Nephron (organoid): Measurements from ENCODE around the gene MEX3A.
A peak's percentile ranks its signal among the peaks of the same experiment; 100 is the strongest.

Source experiments
- H3K27ac Mint-ChIP-seq, 3 experiments: 2 replicates each; pipeline ENCODE4 v1.8.0; 2020; ENCODE audit warnings: mixed read lengths in 3 of 3, mild to moderate bottlenecking in 2 of 3, moderate library complexity in 1 of 3
- H3K27me3 Mint-ChIP-seq: 2 replicates; pipeline ENCODE4 v1.8.0; 2021; ENCODE audit warnings: low read depth, mild to moderate bottlenecking, moderate library complexity, mixed read lengths
- H3K36me3 Mint-ChIP-seq: 2 replicates; pipeline ENCODE4 v1.8.0; 2020; ENCODE audit warnings: low read depth, mixed read lengths
- H3K4me1 Mint-ChIP-seq: 2 replicates; pipeline ENCODE4 v1.8.0; 2020; ENCODE audit warnings: mixed read lengths
- H3K4me3 Mint-ChIP-seq, 3 experiments: 2 replicates each; pipeline ENCODE4 v1.8.0; 2020; ENCODE audit warnings: mild to moderate bottlenecking in 3 of 3, mixed read lengths in 3 of 3, moderate library complexity in 2 of 3
- H3K9me3 Mint-ChIP-seq: 2 replicates; pipeline ENCODE4 v1.8.0; 2020; ENCODE audit warnings: mixed read lengths
- TF ChIP-seq, protein P1 (sequence below), 3 experiments: fragments of 200-600 bp; sonication (generic); IDR thresholded peaks; one replicate each; pipeline ENCODE4 v1.5.0; 2021; ENCODE audit warnings: antibody characterized with exemption in 3 of 3; ENCODE audit not compliant: unreplicated experiment in 3 of 3

MEX3A gene

DNA sequence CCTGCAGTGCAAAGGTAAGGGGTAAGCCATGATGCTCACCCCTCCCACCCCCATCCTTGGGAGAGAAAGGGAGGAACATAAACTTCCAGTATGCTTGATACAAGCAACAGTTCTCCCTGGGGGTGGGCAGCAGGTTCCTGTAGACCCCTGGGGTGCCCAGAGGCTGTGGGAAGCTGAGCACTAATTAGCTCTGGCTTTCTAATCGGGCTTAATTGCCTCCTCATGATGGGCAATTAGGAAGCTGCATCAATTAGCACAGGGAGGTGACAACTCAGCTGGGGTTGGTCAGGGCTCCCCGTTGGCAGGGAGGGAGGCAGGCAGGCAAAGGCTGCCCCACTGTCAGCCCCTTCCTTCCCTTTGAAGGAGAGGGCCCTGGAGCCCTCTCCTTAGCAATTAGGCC, 16.5 kb upstream of the MEX3A start:
- Mint-ChIP-seq H3K4me3 (no peak overlapping the region), H3K4me1 (peaks cover 58% of the 10 kb centered on the region), H3K36me3 (peaks cover 39% of the 10 kb centered on the region), H3K9me3 (no peaks in the 10 kb centered on the region), H3K27ac (no peak overlapping the region), H3K27me3 (no peaks in the 10 kb centered on the region)
- TF ChIP-seq, protein P1, sequence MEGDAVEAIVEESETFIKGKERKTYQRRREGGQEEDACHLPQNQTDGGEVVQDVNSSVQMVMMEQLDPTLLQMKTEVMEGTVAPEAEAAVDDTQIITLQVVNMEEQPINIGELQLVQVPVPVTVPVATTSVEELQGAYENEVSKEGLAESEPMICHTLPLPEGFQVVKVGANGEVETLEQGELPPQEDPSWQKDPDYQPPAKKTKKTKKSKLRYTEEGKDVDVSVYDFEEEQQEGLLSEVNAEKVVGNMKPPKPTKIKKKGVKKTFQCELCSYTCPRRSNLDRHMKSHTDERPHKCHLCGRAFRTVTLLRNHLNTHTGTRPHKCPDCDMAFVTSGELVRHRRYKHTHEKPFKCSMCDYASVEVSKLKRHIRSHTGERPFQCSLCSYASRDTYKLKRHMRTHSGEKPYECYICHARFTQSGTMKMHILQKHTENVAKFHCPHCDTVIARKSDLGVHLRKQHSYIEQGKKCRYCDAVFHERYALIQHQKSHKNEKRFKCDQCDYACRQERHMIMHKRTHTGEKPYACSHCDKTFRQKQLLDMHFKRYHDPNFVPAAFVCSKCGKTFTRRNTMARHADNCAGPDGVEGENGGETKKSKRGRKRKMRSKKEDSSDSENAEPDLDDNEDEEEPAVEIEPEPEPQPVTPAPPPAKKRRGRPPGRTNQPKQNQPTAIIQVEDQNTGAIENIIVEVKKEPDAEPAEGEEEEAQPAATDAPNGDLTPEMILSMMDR (IDR thresholded peaks at IDR 0.05; ENCODE audit: unreplicated experiment in 3 of 3) = no peak

DNA sequence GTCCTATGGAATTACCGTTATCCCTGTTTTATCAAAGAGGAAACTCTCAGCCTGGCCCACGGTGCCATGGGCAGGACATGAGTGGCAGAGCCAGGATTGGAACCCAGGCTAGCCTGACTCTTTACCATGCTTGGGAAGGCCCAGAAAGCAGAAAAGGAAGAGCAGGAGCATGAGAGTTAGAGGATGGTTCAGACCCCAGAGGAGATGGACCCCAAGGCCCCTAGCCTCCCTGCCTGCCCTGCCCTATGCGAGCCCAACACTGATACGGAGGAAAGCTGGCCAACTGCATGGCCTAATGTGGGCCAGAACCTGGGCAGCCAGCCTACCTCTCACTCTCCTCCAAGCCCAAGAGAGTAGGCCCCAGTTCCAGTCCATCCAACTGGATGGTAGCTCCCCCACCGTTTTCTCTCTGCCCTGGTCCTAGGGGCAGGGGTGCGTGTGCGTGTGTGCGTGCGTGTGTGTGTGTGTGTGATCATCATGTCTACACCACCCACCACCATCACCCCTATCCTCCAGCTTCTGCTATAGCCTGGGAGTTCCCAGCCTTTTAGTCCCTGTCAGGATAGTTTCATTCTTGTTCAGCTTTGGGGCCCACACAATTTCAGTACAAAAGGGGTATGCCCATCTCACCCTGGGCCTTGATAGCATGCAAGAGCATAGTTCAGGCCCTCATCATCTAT, 15.4 kb upstream of the MEX3A start:
- Mint-ChIP-seq H3K9me3 (no peaks in the 10 kb centered on the region), H3K27ac (peak overlapping the region in 1 of 3 experiments; percentile 41), H3K4me1 (peaks cover 46% of the 10 kb centered on the region), H3K4me3 (no peak overlapping the region), H3K36me3 (peaks cover 49% of the 10 kb centered on the region), H3K27me3 (no peaks in the 10 kb centered on the region)
- TF ChIP-seq, protein P1 (IDR thresholded peaks at IDR 0.05; ENCODE audit: unreplicated experiment in 3 of 3) = no peak

DNA sequence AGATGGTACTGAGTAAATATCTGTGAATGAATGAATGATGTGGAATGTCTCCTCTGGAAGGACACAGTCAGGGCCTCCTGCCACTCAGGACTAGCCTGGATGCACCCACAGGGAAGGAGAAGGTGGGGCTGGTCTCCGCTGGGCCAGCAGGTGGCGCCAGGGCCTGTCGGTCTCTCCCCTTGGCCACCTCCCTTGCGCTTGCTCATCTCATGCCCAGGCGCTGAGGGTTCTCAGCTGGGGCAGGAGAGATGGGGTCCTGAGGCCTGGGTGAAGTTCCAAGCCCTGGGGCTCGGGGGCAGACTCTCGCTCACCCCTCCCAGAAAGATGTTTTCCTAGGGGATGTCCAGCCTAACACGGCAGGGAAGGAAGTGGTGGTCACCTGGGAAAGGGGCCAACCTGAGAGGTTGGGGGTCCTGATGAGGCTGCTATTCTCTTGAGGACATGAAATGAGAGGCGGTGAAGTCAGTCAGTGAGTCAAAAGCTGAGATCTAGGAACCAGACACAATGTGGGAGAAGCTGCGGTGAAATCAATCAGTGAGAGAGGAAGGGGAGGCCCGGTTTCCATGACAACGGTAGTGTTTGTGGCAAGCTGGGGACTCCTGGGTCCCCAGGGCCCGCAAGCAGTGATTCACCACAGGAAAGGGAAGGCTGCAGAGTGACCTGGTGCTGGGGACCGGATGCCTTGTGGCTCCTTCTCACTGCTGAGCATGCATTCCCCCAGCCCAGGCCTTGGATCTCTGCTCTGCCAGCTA, 14.6 kb upstream of the MEX3A start:
- H3K27ac Mint-ChIP-seq = peak overlapping the region; percentile 72 to 91 (median 91)
- peaks cover 50% of the 10 kb centered on the region for H3K36me3 Mint-ChIP-seq
- H3K4me1 Mint-ChIP-seq = peaks cover 39% of the 10 kb centered on the region
- H3K27me3 Mint-ChIP-seq = no peaks in the 10 kb centered on the region
- no peak overlapping the region for H3K4me3 Mint-ChIP-seq
- H3K9me3 Mint-ChIP-seq = no peaks in the 10 kb centered on the region
- TF ChIP-seq, protein P1 (IDR thresholded peaks at IDR 0.05; ENCODE audit: unreplicated experiment in 3 of 3) = peak; percentile 86 to 94 (median 93)

DNA sequence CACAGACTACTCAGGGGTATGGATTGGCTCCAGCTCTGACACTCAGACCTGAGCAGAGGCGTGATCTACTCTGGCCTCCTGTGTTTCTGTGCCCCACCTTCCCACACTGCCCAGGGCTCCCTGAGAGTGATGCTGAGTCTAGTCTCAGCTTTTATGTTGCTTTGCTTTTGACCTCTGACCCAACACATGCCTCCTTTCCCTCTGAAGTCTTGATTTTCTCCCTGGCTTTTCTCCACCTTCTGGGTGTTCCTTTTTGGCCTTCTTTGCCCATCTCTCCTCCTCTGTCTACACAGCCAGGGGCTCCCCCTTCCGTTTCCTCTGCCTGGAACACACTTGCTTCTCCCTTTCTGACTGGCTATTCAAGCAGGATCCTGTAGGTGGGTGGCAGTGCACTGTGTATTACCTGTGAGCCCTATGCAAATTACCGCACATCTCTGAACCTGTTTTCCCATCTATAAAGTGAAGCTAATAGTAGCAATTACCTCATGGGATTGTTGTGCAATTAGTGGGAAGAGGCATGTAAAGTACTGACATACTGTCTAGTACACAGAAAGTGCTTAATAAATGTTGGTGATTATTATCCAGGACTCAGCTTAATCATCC, 13.7 kb upstream of the MEX3A start:
- H3K4me3 Mint-ChIP-seq = no peak overlapping the region
- H3K27me3 Mint-ChIP-seq = no peaks in the 10 kb centered on the region
- H3K27ac Mint-ChIP-seq = peak overlapping the region in 2 of 3 experiments; percentile 12 to 91
- H3K4me1 Mint-ChIP-seq = peaks cover 31% of the 10 kb centered on the region
- H3K9me3 Mint-ChIP-seq = no peaks in the 10 kb centered on the region
- peaks cover 50% of the 10 kb centered on the region for H3K36me3 Mint-ChIP-seq
- TF ChIP-seq, protein P1 (IDR thresholded peaks at IDR 0.05; ENCODE audit: unreplicated experiment in 3 of 3) = no peak

DNA sequence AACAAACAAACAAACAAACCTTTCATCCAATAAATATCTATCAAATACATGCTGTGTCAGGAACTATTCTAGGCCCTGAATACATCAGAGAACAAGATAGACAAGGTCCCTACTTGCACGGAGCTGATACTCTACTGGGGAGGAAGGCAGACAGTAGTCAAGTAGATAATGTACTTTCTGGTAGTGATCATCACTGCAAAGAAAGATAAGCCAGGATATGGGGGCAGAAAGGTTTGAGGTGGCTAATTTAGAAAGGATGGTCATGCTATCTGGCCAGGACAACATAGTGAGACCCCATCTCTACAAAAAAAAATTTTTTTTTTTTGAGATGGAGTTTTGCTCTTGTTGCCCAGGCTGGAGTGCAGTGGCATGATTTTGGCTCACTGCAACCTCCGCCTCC, 9.3 kb upstream of the MEX3A start:
- Mint-ChIP-seq H3K27ac (no peak overlapping the region), H3K9me3 (no peaks in the 10 kb centered on the region), H3K4me3 (no peak overlapping the region), H3K27me3 (no peaks in the 10 kb centered on the region), H3K36me3 (peaks cover 42% of the 10 kb centered on the region), H3K4me1 (peaks cover 35% of the 10 kb centered on the region)
- TF ChIP-seq, protein P1 (IDR thresholded peaks at IDR 0.05; ENCODE audit: unreplicated experiment in 3 of 3) = no peak
